ENCODE data around the gene TRIM42. TPM values are rescaled to one million over a fixed set of nuclear protein-coding genes. Genes with fewer than 3 reads are reported as not detected.

TRIM42 gene
- total and polyA plus RNA-seq, 2 donors from 2014 or later = not detected

- Histone ChIP-seq H3K4me1 (ENCODE audit: control insufficient read depth in 2 of 3, insufficient read depth in 2 of 3, low read depth in 1 of 3, low read length in 3 of 3) (peaks cover 0 to 4% (median 4%) of the 10 kb centered on the region in 3 donors), H3K9ac (ENCODE audit: low read length in 3 of 3) (no peak overlapping the region), H3K27ac (ENCODE audit: low read depth in 2 of 2, low read length in 2 of 2) (no peak overlapping the region), H3K27me3 (ENCODE audit: control insufficient read depth, insufficient read depth, low read length) (no peaks in the 10 kb centered on the region), H3K36me3 (ENCODE audit: control insufficient read depth in 2 of 3, insufficient read depth in 3 of 3, low read length in 3 of 3) (no peaks in the 10 kb centered on the region), H3K4me3 (ENCODE audit: low read length in 3 of 3) (no peak overlapping the region), H3K9me3 (ENCODE audit: control insufficient read depth in 2 of 3, insufficient read depth in 1 of 3, low read length in 3 of 3) (no peaks in the 10 kb centered on the region)
- intact Hi-C loops (cut with DNase I) = no loop called here
- DNase-seq = no peak
- no peak for TF ChIP-seq CTCF (IDR thresholded peaks at IDR 0.05; ENCODE audit: borderline replicate concordance, extremely low read depth, insufficient read depth)
- FAIRE-seq = no peak
Observed at GRCh38 chr3:140724856-140725812, 47.3 kb downstream of the TRIM42 start.

GRCh38 chr3:140726066-140726465 lies 48.2 kb downstream of the TRIM42 start:
- FAIRE-seq = no peak
- no peaks in the 10 kb centered on the region for H3K36me3 ChIP-seq (ENCODE audit: control insufficient read depth in 2 of 3, insufficient read depth in 3 of 3, low read length in 3 of 3)
- intact Hi-C loops (cut with DNase I) = no loop called here
- no peak overlapping the region for H3K27ac ChIP-seq (ENCODE audit: low read depth in 2 of 2, low read length in 2 of 2)
- TF ChIP-seq CTCF (IDR thresholded peaks at IDR 0.05; ENCODE audit: borderline replicate concordance, extremely low read depth, insufficient read depth) = no peak
- H3K4me3 ChIP-seq (ENCODE audit: low read length in 3 of 3) = no peak overlapping the region
- DNase-seq = no peak
- no peaks in the 10 kb centered on the region for H3K27me3 ChIP-seq (ENCODE audit: control insufficient read depth, insufficient read depth, low read length)
- H3K9me3 ChIP-seq (ENCODE audit: control insufficient read depth in 2 of 3, insufficient read depth in 1 of 3, low read length in 3 of 3) = no peaks in the 10 kb centered on the region
- H3K4me1 ChIP-seq (ENCODE audit: control insufficient read depth in 2 of 3, insufficient read depth in 2 of 3, low read depth in 1 of 3, low read length in 3 of 3) = peaks cover 0 to 4% (median 0%) of the 10 kb centered on the region in 3 donors
- H3K9ac ChIP-seq (ENCODE audit: low read length in 3 of 3) = no peak overlapping the region

GRCh38 chr3:140727886-140728285 lies 50.0 kb downstream of the TRIM42 start:
- no peaks in the 10 kb centered on the region for H3K9me3 ChIP-seq (ENCODE audit: control insufficient read depth in 2 of 3, insufficient read depth in 1 of 3, low read length in 3 of 3)
- DNase-seq = no peak
- no peak for TF ChIP-seq CTCF (IDR thresholded peaks at IDR 0.05; ENCODE audit: borderline replicate concordance, extremely low read depth, insufficient read depth)
- no peak overlapping the region for H3K9ac ChIP-seq (ENCODE audit: low read length in 3 of 3)
- H3K4me1 ChIP-seq (ENCODE audit: control insufficient read depth in 2 of 3, insufficient read depth in 2 of 3, low read depth in 1 of 3, low read length in 3 of 3) = peaks cover 0 to 4% (median 0%) of the 10 kb centered on the region in 3 donors
- H3K36me3 ChIP-seq (ENCODE audit: control insufficient read depth in 2 of 3, insufficient read depth in 3 of 3, low read length in 3 of 3) = no peaks in the 10 kb centered on the region
- H3K27ac ChIP-seq (ENCODE audit: low read depth in 2 of 2, low read length in 2 of 2) = no peak overlapping the region
- H3K27me3 ChIP-seq (ENCODE audit: control insufficient read depth, insufficient read depth, low read length) = no peaks in the 10 kb centered on the region
- H3K4me3 ChIP-seq (ENCODE audit: low read length in 3 of 3) = no peak overlapping the region
- intact Hi-C loops (cut with DNase I) = no loop called here
- FAIRE-seq = no peak
